GM21737 (cell line): ENCODE results near the gene TSPO.
A peak's percentile ranks its signal among the peaks of the same experiment; 100 is the strongest.

Experiments
- ATAC-seq: cut with Tn5 transposase; IDR thresholded peaks from one replicate; pipeline ENCODE4 v1.9.1; 2021; ENCODE audit warnings: mild to moderate bottlenecking, moderate library complexity; ENCODE audit not compliant: unreplicated experiment

TSPO gene

DNA sequence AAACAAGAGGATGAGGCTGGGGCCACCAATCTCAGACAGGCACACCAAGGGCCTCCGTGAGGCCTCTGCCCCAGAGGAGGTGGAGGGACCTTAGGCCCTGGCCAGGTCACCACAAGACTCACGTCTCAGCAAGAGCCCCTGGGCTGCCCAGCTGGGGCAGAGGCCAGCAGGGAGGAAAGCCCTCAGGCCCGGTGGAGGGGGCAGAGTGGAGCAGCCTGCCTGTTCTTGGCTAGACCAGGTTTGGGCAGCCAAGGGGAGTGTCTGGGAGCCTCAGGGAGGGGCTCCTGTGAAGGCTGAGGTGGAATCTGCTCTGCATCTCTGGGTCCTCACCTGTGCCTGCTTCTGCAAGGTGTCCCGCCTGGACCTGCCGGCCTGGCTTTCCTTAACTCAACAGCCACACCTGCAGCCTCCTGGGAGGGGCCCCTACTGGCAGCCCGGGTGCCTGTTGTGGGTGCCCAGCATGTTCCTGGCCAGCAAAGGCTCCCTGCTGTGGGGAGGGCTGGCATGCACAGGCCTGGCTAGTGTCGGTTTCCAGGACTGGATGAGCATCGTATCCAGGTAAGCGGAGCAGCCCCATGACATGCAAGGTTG lies 23.7 kb downstream of the TSPO start:
- ATAC-seq: no peak

GRCh38 chr22:43176090-43176489 lies 24.7 kb downstream of the TSPO start:
- ATAC-seq: no peak

DNA sequence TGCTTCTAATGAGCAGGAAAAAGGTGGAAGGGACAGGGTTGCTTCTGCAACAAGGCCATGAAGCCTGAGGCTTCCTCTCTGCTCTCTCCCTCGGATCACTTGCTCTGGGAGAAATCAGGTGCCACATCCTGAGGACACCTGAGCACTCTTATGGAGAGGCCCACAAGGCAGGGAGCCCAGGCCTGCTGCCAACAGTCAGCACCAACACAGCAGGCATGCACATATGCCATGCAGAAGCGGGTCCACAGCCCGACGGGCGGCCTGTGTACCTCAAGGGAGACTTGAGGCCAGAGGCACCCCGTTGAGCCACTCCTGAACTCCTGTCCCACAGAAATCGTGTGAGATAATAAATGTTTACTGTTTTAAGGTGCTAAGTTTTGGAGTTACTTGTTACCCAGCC lies 26.1 kb downstream of the TSPO start:
- no peak for ATAC-seq

DNA sequence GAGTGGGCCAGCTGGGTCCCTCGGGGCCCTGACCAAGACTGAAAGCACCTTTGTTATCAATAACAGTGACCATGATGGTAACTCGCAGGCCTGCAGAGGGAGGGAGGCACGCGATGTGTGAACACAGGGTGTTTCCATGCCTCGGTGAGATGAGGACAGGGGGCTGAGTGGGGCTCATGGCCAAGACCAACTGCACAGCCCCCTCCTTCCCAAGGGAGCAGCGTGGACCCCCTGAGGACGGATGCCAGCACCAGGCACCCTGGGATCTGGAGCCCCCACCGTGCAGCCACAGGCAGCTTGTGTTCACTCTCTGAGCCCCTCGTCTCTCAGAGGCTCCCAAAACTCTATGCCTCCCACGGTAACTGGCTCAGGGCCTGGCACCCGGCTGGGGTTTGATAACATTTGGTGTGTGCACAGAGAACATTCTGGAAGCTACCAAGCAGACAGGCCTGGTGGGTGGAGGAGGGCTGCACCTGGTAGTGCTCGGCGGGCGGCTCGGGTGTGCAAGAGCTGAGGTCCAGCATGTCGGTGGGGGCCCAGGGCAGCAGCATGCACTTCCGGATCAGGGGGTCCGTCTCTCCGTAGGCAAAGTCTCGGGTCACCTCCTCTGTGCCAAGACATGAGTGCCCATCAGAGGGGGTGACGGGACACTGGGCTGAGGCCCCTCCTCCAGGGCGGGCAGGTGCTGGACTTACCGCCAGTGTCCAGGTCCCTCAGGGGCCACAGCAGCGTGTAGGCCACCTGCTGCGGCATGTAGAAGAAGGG lies 28.0 kb downstream of the TSPO start:
- no peak for ATAC-seq

DNA sequence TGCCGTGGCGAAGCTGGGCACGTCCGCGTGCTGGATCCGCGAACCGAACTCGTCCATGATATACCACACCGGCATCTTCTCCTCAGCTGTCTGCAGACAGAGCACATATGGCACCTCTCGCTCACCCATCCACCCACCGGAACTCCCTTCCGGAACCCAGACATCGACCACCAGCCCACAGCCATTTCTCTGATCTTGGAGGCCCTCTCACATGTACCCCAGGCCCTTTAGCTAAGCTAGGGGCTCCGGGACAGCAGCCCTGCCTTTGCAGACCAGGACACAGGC lies 28.5 kb downstream of the TSPO start:
- ATAC-seq: no peak

- no peak for ATAC-seq
Observed at GRCh38 chr22:43180670-43181069, 29.3 kb downstream of the TSPO start.

GRCh38 chr22:43181321-43182076 lies 30.1 kb downstream of the TSPO start:
- no peak for ATAC-seq

GRCh38 chr22:43182118-43182517 lies 30.8 kb downstream of the TSPO start:
- no peak for ATAC-seq

- no peak for ATAC-seq
Observed at GRCh38 chr22:43182726-43183125, 31.4 kb downstream of the TSPO start.

DNA sequence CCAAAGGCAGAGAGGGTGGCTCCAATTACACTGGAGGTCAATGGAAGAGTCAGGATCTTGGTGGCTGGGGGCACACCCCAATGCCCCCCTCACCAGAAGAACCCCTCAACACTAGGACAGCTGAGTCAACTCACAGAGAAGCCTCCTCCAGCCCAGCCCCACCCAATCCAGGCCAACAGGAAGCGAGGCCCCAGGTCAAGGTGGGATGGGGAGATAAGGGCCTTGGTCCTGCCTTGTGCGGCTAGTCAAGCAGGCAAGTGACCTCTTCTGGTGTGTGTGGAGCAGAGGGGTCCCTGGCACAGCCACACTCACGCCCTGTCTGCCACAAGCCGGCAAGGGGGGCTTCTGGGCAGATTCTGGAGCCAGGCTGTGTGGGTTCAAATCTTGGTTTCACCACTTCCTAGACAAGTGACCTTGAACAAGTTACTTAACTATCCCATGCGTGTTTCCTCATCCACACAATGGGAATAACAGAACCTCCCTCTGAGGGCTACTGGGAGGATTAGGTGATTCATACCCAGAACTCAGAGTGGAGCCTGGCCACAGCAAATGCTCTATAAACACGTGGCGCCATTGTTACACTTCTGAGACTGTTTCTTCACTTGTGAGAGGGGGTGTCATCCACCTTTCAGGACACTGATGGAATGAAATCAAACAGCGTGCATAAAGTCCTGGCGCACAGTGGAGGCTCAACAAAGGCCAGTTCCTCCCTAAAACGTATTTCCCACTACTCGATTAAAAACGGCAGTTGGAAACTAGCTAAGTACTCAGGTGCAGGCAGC lies 32.3 kb downstream of the TSPO start:
- no peak for ATAC-seq

- ATAC-seq: no peak
Observed at GRCh38 chr22:43185860-43186261, 34.5 kb downstream of the TSPO start.

- peak; percentile 38 for ATAC-seq
Observed at GRCh38 chr22:43186272-43187170, 35.2 kb downstream of the TSPO start, which contains the start of gene TTLL12. Gene TTLL12 (minus strand): TSS chr22:43187134. CDS start chr22:43187069, 65 bp downstream.

DNA sequence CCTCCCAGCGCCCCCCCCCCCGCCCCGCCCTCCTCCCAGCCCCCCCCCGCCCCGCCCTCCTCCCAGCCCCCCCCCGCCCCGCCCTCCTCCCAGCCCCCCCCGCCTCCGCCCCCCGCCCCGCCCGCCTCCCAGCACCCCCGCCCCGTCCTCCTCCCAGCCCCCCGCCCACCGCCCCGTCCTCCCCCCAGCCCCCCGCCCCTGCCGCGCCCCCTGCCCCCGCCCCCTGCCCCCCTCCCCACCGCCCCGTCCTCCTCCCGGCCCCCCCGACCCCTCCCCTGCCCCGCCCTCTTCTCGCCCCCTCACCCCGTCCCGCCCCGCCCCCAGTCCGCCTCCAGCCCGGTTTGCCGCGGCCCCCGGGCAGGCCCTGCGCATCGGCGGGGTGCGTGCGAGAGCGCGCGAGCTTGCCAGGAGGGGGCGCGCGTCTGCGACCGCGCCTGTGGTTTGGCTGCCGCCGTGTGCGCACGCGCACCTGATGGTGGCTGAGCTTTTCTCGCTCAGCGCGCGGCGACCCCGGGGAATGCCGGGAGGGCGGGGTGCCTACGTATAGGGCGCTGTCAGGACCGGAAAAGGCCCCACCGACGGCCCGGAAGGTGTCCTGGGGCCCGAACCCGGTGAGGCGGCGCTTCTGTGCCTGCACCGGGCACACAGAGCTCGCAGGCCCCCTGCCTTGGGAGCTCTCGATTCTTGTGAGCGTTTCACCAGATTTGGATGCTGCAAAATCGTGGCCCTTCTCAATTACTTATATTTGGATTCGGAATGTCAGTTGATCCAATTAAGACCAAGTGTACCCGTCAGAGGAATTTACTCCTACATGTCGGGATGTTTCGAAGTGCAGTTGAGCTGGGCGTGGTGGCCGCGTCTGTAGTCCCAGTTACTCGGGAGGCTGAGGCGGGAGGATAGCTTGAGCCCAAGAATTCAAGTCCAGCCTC lies 36.1 kb downstream of the TSPO start:
- ATAC-seq: peak; percentile 71

GRCh38 chr22:43188829-43189545 lies 37.6 kb downstream of the TSPO start:
- ATAC-seq: no peak

DNA sequence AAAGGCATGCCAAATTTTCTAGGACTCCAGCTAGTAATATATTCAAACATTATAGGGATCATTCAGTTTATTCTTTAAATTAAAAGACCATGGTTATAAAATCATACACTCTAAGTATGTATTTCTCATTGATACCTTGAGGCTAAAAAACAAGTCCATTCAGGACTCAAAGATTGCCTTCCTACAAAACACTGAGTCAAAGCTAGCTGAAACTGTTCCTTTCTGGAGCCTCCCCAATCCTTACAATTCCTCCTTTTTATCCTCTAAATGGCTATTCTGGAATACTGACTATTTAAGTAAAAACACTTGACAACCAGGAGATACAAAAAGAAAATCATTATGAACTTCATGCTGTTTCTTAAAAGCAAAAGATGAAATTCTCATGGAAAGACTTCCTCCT lies 40.5 kb downstream of the TSPO start:
- no peak for ATAC-seq

DNA sequence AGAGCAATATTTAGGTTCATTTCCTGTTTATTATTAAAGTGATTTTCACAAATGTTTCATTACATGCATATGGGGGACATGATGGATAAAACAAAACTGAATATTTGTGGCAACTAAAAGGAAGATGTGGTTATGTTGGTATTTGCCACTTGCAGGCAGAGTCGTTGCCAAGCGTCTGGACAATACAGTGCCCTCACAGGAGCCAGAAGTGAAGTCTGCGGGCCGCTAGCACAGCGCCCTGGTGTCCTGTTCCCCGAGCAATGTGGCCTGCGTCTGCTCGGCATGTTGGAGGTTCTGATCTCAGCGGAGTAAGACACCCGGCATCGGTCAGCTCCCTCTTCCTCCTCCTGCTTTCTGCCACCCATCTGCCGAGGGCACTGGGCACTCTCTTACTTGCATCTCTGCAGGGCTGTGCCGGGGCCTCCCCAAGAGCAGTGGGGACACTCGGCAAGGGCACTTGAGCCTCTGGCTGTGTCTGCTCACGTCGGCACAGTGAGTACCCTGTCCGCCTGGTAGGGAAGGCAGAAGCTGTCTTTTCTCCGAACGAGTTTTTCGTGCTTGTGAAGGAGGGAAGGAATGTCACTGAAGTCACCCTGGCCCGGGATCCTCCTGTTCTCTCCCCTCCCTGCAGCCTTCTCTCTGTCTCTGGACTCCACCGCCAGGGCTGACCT lies 46.0 kb downstream of the TSPO start:
- no peak for ATAC-seq

DNA sequence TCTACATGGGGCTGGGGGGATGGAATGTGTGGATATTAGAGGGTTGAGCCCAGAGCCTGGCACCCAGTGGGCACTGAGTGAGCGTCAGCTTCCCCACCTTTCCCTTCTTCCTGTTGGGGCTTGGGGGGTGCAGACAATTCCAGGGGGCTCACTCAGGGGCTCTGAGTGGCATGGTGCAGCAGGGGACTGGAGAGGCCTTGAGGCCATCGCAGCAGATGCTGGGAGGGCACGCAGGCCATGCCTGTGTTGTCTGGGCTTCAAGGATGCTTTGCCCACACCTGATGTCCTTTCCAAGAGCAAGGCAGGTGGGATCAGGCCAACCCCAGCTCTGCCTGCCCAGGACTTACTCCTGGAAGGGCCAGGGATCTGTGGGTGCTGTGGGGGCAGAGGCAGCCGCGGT lies 46.8 kb downstream of the TSPO start:
- no peak for ATAC-seq

DNA sequence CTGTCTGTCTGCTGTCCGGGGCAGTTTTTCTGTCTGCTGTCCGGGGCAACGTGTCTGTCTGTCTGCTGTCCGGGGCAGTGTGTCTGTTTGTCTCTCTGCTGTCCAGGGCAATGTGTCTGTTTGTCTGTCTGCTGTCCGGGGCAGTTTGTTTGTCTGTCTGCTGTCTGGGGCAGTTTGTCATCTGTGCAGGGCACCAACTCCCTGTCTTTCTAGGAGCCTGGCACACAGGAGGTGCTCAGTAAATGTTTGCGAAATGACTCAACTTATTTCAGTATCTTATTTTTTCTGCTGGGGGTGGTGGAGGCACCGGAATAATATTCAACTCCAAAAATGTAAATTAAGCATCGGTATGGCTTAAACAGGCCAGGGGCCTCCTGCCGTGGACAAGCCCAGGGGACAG lies 47.6 kb downstream of the TSPO start:
- no peak for ATAC-seq
